ENCODE data around the gene ACTA2. TPM values are rescaled to one million over a fixed set of nuclear protein-coding genes. Genes with fewer than 3 reads are reported as not detected.

Gene ACTA2
- total RNA-seq, 1 experiment from 2014 or later, result not detected

DNA sequence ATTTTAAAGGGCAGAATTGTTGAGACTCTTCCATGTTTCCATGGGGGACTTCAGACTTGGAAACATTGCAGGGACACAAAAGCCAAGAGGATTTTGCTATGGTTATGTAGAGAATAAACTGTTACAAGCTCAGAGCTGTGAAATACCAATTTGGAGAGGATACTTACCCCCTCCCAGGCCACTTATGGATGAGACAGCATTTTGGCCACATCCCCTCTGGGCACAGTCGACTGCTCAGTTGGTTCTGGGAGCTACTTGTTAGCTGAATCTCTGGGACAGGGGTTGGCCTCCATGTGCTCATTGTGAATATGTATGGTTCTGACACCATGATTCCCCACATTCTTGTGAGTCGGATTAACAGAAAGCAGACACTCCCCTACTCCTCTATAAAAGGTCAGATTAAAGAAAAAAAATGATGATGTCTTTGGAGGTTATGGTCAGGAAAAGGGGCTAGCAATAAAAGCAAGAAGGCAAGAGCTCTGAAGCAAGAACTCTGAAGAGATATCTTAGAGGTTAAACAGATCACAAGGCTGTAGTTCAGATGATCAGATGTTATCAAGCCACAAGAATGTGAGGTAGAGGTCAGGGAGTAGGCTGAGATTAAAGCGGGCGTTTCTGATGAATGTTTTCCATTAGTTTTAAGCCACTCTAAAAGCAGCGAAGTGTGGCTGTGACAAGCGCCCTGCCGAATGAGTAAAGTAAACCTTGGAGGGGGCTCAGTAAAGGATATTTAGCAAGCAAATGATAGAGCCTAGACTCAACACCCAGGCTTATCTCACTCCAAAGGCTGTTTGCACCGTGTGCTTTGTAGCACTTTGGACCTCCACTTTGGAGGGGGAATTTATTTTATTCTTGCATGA lies 55.3 kb downstream of the ACTA2 start:
- BruUV-seq (replicated peaks), result no TSS peak
- POLR2A ChIA-PET (ENCODE audit: unreplicated experiment), result no interaction called here
- Histone ChIP-seq H2AFZ (ENCODE audit: low read length) (no peak overlapping the region), H3K4me2 (ENCODE audit: low read length) (no peak overlapping the region), H3K9me2 (replicated peaks; ENCODE audit: low read length) (no peaks in the 10 kb centered on the region), H3K9ac (ENCODE audit: low read length) (no peak overlapping the region), H3K36me3 (ENCODE audit: low read depth, low read length) (0 out of 2 replicates have a peak, but pooled peaks cover 2% of the 10 kb centered on the region), H3K9me3 (ENCODE audit: low read length) (no peaks in the 10 kb centered on the region), H3F3A (ENCODE audit: low read length, unreplicated experiment) (no peaks in the 10 kb centered on the region), H3K4me1 (ENCODE audit: insufficient read depth, low read length) (peaks cover 4% of the 10 kb centered on the region; the same call in 1 of the 2 replicates), H3K27me3 (ENCODE audit: low read length) (no peaks in the 10 kb centered on the region), H3K79me2 (ENCODE audit: low read length) (no peaks in the 10 kb centered on the region), H3K4me3 (ENCODE audit: low read length) (no peak overlapping the region), H4K20me1 (ENCODE audit: low read length) (no peaks in the 10 kb centered on the region), H3K27ac (ENCODE audit: low read length) (no peak overlapping the region)
- no peak for TF ChIP-seq EZH2 (IDR thresholded peaks at IDR 0.05; ENCODE audit: low read length, unreplicated experiment)
- TF ChIP-seq EZH2phosphoT487 (IDR thresholded peaks at IDR 0.05; ENCODE audit: borderline replicate concordance, low read length), result no peak
- TF ChIP-seq, protein P1, sequence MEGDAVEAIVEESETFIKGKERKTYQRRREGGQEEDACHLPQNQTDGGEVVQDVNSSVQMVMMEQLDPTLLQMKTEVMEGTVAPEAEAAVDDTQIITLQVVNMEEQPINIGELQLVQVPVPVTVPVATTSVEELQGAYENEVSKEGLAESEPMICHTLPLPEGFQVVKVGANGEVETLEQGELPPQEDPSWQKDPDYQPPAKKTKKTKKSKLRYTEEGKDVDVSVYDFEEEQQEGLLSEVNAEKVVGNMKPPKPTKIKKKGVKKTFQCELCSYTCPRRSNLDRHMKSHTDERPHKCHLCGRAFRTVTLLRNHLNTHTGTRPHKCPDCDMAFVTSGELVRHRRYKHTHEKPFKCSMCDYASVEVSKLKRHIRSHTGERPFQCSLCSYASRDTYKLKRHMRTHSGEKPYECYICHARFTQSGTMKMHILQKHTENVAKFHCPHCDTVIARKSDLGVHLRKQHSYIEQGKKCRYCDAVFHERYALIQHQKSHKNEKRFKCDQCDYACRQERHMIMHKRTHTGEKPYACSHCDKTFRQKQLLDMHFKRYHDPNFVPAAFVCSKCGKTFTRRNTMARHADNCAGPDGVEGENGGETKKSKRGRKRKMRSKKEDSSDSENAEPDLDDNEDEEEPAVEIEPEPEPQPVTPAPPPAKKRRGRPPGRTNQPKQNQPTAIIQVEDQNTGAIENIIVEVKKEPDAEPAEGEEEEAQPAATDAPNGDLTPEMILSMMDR (conservative IDR thresholded peaks at IDR 0.05; ENCODE audit: low read depth, low read length), result no peak
- DNase-seq (no peak), ATAC-seq (no peak)
- CTCF ChIA-PET, result no interaction called here
- intact Hi-C loops (cut with micrococcal nuclease), result no loop called here

GRCh38 chr10:88896372-88896993 lies 56.1 kb downstream of the ACTA2 start:
- intact Hi-C loops (cut with micrococcal nuclease), result no loop called here
- Histone ChIP-seq H3K27me3 (ENCODE audit: low read length) (no peaks in the 10 kb centered on the region), H3F3A (ENCODE audit: low read length, unreplicated experiment) (no peaks in the 10 kb centered on the region), H3K36me3 (ENCODE audit: low read depth, low read length) (no peaks in the 10 kb centered on the region), H3K4me1 (ENCODE audit: insufficient read depth, low read length) (peaks cover 4% of the 10 kb centered on the region; the same call in 1 of the 2 replicates), H2AFZ (ENCODE audit: low read length) (no peak overlapping the region), H3K4me3 (ENCODE audit: low read length) (no peak overlapping the region), H4K20me1 (ENCODE audit: low read length) (no peaks in the 10 kb centered on the region), H3K9ac (ENCODE audit: low read length) (no peak overlapping the region), H3K79me2 (ENCODE audit: low read length) (no peaks in the 10 kb centered on the region), H3K9me2 (replicated peaks; ENCODE audit: low read length) (no peaks in the 10 kb centered on the region), H3K9me3 (ENCODE audit: low read length) (no peaks in the 10 kb centered on the region), H3K4me2 (ENCODE audit: low read length) (no peak overlapping the region), H3K27ac (ENCODE audit: low read length) (no peak overlapping the region)
- no peak for TF ChIP-seq EZH2 (IDR thresholded peaks at IDR 0.05; ENCODE audit: low read length, unreplicated experiment)
- TF ChIP-seq, protein P1 (conservative IDR thresholded peaks at IDR 0.05; ENCODE audit: low read depth, low read length), result no peak
- no peak for TF ChIP-seq EZH2phosphoT487 (IDR thresholded peaks at IDR 0.05; ENCODE audit: borderline replicate concordance, low read length)
- POLR2A ChIA-PET (ENCODE audit: unreplicated experiment), result no interaction called here
- DNase-seq, result no peak
- CTCF ChIA-PET, result no interaction called here
- ATAC-seq, result no peak
- BruUV-seq (replicated peaks), result no TSS peak

GRCh38 chr10:88895250-88895649 lies 57.3 kb downstream of the ACTA2 start:
- no peak for TF ChIP-seq EZH2 (IDR thresholded peaks at IDR 0.05; ENCODE audit: low read length, unreplicated experiment)
- no peak for TF ChIP-seq EZH2phosphoT487 (IDR thresholded peaks at IDR 0.05; ENCODE audit: borderline replicate concordance, low read length)
- TF ChIP-seq, protein P1 (conservative IDR thresholded peaks at IDR 0.05; ENCODE audit: low read depth, low read length), result no peak
- intact Hi-C loops (cut with micrococcal nuclease), result no loop called here
- H2AFZ ChIP-seq (ENCODE audit: low read length), result no peak overlapping the region
- no peaks in the 10 kb centered on the region for H3F3A ChIP-seq (ENCODE audit: low read length, unreplicated experiment)
- no peaks in the 10 kb centered on the region for H3K36me3 ChIP-seq (ENCODE audit: low read depth, low read length)
- no peaks in the 10 kb centered on the region for H3K9me2 ChIP-seq (replicated peaks; ENCODE audit: low read length)
- H3K9ac ChIP-seq (ENCODE audit: low read length), result no peak overlapping the region
- BruUV-seq (replicated peaks), result no TSS peak
- no peaks in the 10 kb centered on the region for H3K27me3 ChIP-seq (ENCODE audit: low read length)
- no peak for DNase-seq
- H3K79me2 ChIP-seq (ENCODE audit: low read length), result 0 out of 2 replicates have a peak, but pooled peaks cover 6% of the 10 kb centered on the region
- no peak overlapping the region for H3K27ac ChIP-seq (ENCODE audit: low read length)
- H3K4me3 ChIP-seq (ENCODE audit: low read length), result no peak overlapping the region
- H3K9me3 ChIP-seq (ENCODE audit: low read length), result no peaks in the 10 kb centered on the region
- H3K4me2 ChIP-seq (ENCODE audit: low read length), result no peak overlapping the region
- ChIA-PET CTCF (no interaction called here), POLR2A (ENCODE audit: unreplicated experiment) (no interaction called here)
- H3K4me1 ChIP-seq (ENCODE audit: insufficient read depth, low read length), result peaks cover 4% of the 10 kb centered on the region; the same call in 1 of the 2 replicates
- no peak for ATAC-seq
- no peaks in the 10 kb centered on the region for H4K20me1 ChIP-seq (ENCODE audit: low read length)
